ENCODE results near the gene CNTFR. TPM values are rescaled to one million over a fixed set of nuclear protein-coding genes. Genes with fewer than 3 reads are reported as not detected.
A peak's percentile ranks its signal among the peaks of the same experiment; 100 is the strongest.

Gene CNTFR
- total and polyA plus RNA-seq, 12 donors, result 1.1 to 15.2 (median 3.8) TPM

GRCh38 chr9:34555500-34555899, 34.0 kb downstream of the CNTFR start:
- H3K9me3 ChIP-seq (replicated peaks in 1 of 3), result no peaks in the 10 kb centered on the region
- H3K27ac ChIP-seq, result no peak overlapping the region
- intact Hi-C loops (cut with DNase I), result no loop called here
- 71 to 87% (median 82%) methylated on average over 4 to 5 of the region's 5 CpGs for WGBS, 4 donors
- no peaks in the 10 kb centered on the region for H3K36me3 ChIP-seq (replicated peaks in 1 of 2)
- H3K4me3 ChIP-seq, result no peak overlapping the region
- H3K27me3 ChIP-seq, result no peaks in the 10 kb centered on the region
- no peak for TF ChIP-seq CTCF (IDR thresholded peaks at IDR 0.05)
- TF ChIP-seq POLR2A (IDR thresholded peaks at IDR 0.05), result no peak
- DNase-seq, result no peak
- peaks cover 12 to 14% of the 10 kb centered on the region in 2 donors for H3K4me1 ChIP-seq (replicated peaks in 1 of 2)

- no peaks in the 10 kb centered on the region for H3K27me3 ChIP-seq
- no peak overlapping the region for H3K4me3 ChIP-seq
- TF ChIP-seq POLR2A (IDR thresholded peaks at IDR 0.05) (no peak), CTCF (IDR thresholded peaks at IDR 0.05) (no peak)
- H3K36me3 ChIP-seq (replicated peaks in 1 of 2), result no peaks in the 10 kb centered on the region
- no peak for DNase-seq
- intact Hi-C loops (cut with DNase I), result no loop called here
- H3K4me1 ChIP-seq (replicated peaks in 1 of 2), result peaks cover 6 to 9% of the 10 kb centered on the region in 2 donors
- 69 to 87% (median 81%) methylated on average over 14 to 23 of the region's 23 CpGs for WGBS, 4 donors
- H3K27ac ChIP-seq, result no peak overlapping the region
- no peaks in the 10 kb centered on the region for H3K9me3 ChIP-seq (replicated peaks in 1 of 3)
Measured at GRCh38 chr9:34555002-34555348, 34.5 kb downstream of the CNTFR start.

DNA sequence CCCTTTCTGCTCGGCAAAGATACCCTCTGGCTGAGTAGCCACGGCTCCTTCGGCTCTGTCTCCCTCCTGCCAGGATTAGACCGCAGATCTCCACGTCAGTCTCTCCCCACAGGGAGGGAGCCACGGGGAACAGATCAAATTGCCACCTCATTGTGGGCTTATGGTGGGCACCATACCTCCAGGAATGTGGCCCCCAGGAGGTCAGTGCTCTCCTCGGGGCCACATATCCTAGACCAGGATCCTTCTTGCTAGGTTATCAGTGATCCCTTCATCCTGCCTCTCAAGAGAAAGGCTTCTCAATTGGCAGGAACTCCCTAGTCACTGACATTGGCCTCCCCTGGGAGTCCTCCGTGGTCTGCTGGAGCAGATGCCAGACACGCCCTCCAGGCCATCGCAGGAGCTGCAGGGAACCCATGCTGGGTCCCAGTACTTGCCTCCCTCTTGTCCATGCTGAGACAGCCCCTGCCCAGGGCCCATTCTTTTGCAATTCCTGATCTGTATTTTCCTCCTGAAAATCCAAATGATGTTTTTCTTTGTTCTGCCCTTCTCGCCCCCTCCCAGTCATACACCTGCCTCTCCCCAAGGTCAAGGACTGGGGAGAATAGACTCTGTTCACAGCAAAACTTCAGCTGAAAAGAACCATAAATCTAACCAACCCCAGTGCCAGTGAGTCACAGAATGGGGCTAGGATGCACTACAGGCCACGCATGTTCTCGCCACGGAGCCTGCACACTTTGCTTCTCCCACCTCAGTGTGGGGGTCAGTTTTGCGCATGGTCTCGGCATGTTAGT, 35.1 kb downstream of the CNTFR start:
- DNase-seq, result no peak
- Histone ChIP-seq H3K27ac (no peak overlapping the region), H3K4me1 (replicated peaks in 1 of 2) (peaks cover under 1 to 3% of the 10 kb centered on the region in 2 donors), H3K27me3 (no peaks in the 10 kb centered on the region), H3K9me3 (replicated peaks in 1 of 3) (no peaks in the 10 kb centered on the region), H3K36me3 (replicated peaks in 1 of 2) (no peaks in the 10 kb centered on the region), H3K4me3 (no peak overlapping the region)
- no peak for TF ChIP-seq CTCF (IDR thresholded peaks at IDR 0.05)
- no peak for TF ChIP-seq POLR2A (IDR thresholded peaks at IDR 0.05)
- intact Hi-C loops (cut with DNase I), result no loop called here
- 68 to 77% (median 74%) methylated on average over 8 to 16 of the region's 16 CpGs for WGBS, 4 donors

GRCh38 chr9:34553511-34554021, 36.0 kb downstream of the CNTFR start:
- no peaks in the 10 kb centered on the region for H3K36me3 ChIP-seq (replicated peaks in 1 of 2)
- no peaks in the 10 kb centered on the region for H3K9me3 ChIP-seq (replicated peaks in 1 of 3)
- no peaks in the 10 kb centered on the region for H3K27me3 ChIP-seq
- intact Hi-C loops (cut with DNase I), result no loop called here
- H3K4me3 ChIP-seq, result no peak overlapping the region
- no peaks in the 10 kb centered on the region for H3K4me1 ChIP-seq (replicated peaks in 1 of 2)
- TF ChIP-seq CTCF (IDR thresholded peaks at IDR 0.05) (no peak), POLR2A (IDR thresholded peaks at IDR 0.05) (no peak)
- no peak overlapping the region for H3K27ac ChIP-seq
- peak in 1 of 7 donors; percentile 5 for DNase-seq
- WGBS, 4 donors, result 70 to 90% (median 81%) methylated on average over 3 to 18 of the region's 18 CpGs
